Measurements from ENCODE around the gene ZNF460.

The ZNF460 gene

DNA sequence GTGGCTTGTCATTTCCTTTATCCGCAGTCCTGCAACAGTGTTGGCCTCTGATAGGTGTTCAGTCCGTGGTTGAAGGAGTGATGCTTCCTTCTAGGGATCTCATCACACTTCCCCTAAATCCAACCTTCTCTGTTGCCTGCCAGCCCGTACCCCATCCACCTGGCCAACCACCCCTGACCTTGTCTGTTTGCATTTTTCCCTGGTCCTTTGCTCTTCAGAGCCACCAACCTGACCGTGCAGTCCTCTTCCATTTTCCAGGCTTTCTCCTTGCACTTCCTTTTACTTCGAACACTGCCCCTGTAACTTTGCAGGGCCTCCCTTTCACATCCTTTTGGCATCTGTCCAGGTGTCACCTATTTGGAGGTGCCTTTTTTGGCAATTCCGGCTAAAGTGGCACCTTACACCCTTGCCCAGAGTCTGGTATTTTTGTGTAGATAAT is 696 bp downstream of the ZNF460 start:
- peak in 1 of 2 experiments; percentile 18 for DNase-seq

DNA sequence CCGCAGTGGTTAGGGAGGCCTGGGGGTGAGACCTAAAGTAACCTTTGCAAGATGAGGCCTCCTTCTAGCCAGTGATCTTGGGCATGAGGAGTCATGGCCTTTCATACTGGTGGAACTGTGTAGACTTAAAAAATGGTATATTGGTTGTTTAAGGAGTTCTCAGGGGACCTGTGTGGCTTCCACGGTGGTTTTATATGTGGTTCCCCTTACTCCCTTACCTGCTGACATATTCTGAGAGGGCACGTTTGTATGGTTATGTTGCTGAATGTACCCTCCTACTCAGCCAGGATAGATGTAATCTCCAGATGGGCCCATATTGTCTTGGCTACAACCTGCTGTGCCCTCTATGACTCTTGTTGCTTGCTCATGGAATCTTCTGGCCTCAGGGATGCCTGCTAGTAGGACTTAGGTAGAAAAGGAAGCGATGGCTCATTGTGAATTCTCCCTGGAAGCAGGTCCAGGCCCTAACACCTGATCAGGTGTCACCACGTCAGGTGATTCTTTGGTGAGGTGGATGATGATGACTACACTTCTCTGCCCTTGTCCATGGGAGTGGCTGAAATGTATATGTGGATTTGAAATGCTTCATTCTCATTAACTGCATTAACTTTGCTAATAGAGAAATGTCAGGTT is 1.8 kb downstream of the ZNF460 start:
- DNase-seq: no peak

DNA sequence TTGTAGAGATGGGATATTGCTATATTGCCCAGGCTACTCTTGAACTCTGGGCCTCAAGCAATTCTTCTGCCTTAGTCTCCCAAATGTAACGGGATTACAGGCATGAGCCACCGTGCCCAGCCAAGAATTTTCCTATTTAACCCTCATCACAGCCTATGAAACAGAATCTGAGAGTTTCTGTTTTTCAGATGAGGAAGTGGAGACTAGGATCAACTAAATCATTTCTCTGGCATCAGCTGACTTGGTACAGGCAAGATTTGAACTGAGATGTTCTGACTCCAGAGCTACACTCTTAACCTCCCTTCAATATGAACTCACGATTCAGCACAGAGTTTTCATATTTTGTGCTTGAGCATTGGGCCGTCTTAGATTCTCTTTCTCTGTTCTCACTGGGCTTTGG is 8.1 kb downstream of the ZNF460 start:
- DNase-seq: no peak

DNA sequence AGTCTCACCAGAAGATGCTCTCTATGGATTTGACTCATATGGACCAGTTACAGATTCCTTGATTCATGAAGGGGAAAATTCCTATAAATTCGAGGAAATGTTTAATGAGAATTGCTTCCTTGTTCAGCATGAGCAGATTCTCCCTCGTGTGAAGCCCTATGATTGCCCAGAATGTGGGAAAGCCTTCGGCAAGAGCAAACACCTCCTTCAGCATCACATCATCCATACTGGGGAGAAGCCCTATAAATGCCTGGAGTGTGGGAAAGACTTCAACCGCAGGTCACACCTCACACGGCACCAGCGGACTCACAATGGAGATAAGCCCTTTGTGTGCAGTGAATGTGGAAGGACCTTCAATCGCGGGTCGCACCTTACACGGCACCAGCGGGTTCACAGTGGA is 10.7 kb downstream of the ZNF460 start:
- no peak for DNase-seq

DNA sequence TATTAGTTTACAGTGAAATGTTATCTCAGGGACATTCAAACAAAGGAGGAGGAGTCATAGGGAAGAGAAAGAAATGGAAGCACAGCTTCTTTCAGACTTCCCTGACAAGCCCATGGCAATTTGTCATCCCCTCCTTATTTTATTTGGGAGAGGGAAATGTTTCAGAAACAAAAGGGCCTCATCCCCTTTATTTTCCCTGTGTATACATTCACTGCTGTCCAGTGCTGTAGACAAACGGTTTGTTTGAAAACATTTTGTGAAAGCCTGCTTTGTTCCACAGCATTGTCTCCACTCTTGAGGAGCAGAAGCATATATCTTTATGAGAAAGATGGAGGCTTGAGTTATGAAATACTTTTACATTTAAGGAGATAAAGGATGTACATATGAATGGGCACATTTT is 12.3 kb downstream of the ZNF460 start:
- no peak for DNase-seq

DNA sequence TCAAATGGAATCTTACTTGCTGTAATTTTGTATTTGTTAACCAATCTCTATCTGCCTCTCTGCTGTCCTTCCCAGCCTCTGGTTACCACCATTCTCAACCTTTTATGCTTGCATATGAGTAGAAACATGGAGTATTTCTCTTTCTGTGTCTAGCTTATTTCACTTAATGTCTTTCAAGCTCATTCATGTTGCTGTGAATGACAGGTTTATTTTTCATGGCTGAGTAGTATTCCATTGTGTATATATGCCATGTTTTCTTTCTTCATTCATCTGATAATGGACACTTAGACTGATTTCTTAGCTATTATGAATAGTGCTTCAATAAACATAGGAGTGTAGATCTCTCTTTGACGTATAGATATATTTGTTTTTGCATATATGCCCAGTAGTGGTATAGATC is 13.4 kb downstream of the ZNF460 start:
- no peak for DNase-seq

DNA sequence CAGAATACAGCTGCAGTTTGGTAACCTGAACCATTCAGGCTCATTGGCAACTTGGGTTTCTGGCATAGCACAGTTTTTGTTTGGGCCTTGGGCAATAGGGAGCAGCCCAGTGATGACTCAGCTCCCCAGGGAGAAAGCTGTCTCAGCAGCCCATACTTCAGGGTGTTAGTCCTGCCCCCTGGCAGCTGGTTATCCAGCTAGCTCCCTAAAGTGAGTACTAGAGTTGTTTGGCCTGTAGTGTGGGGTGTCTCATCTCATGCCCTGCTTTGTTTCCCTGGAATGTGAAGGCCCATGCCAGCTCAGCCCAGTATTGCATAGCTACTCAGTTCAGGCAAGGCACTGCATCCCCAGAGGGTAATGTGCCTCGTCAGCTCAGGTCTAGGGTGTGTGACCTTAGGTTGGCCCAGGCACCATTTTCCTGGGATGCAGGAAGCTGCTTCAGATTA is 21.8 kb downstream of the ZNF460 start:
- DNase-seq: peak in 1 of 2 experiments; percentile 22

DNA sequence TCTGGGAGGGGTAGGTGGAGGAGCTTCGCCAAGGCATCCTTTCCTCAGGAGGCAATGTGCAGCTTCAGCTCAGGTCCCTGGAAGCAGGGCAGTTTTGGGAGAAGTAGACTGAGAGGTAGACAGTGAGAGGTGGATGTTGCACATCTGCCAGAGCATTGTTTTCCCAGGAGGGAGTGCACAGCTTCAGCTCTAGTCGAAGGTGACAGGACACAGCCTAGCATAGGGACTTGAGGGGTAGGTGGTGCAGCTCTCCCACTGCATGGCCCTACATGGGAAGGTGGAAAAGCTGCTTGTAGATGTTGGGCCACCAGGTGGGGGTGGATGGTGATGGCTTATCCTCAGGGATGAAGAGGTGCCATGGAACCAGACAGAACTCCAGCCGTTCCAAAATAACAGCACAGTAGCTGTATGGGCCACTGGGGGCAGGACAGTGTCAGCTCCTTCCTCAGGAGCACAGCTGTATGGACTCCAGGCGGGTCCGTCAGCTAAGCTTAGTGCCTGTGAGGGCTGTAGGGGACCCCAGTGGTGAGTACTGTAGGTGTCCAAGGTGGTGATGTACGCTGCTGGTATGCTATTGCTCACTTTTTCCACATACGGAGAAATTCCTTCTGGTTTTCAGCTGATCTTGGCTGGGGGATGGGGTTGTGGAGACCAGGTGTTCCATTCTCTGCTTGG is 22.6 kb downstream of the ZNF460 start:
- DNase-seq: no peak

DNA sequence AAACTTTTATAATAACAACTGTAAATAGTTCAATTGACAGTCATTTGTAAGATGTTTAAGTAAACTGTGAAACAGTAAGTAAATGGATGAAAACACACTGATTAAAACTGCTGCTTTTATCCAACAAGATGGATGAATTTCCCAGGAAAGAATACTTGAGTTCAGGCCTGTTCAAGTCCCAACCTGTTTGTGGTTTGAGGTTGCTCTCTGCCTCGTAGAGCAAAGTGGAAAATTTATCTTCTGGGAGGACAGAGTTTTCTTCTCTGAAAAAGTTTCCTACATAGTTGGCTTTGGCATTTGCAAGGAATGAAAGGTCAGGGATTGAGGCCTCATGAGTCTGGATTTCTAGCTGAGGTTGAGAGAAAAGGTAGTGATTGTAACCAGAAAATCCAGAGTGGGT is 24.8 kb downstream of the ZNF460 start:
- no peak for DNase-seq

DNA sequence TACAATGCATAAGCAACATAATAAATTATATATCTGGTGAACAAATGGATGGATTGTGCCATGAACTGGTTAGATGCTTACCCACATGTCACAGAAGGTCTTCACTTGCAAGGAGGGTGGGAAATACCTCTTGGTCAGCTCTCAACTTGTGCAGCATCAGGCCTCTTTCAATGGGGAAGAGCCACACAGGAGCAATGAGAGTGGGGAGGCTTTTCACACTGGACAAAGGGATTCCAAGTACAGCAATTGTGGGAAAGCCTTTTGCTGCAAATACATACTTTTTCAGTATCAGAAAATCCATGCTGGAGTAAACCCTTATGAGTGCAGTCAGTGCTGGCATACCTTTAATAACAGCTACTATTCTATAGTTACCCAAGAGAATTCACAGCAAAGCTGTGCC is 28.2 kb downstream of the ZNF460 start:
- DNase-seq: no peak

DNA sequence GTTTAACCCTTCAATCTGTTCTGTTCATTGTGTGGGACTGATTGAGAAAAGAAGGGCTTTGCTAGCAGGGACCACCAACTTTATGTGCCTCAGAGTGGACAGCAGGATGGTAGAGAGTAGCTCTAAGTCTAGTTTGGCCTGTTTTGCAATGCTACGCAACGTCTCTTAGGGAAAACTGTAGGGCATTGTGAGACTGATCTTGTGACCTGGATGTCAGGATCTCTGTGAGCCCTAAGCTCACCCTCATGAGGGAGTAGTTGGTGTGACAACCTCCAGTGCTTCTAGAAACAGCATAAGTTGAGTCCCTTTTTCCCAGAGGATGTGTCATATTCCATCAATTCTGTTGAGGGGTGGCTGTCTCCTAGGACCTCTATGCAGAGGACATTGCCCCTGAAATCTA is 30.5 kb downstream of the ZNF460 start:
- no peak for DNase-seq

DNA sequence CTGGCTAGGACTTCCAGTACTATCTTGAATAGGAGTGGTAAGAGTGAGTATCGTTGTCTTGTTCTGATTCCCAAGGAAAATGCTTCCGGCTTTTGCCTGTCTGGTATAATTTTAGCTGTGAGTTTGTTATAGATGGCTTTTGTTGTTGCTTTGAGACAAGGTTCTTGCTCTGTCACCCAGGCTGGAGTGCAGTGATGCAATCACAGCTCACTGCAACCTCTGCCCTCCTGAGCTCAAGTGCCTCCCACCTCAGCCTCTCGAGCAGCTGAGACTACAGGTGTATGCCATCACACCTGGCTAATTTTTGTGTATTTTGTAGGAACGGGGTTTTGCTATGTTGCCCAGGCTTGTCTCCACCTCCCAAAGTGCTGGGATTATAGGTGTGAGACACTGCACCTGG is 33.9 kb downstream of the ZNF460 start:
- DNase-seq: no peak

DNA sequence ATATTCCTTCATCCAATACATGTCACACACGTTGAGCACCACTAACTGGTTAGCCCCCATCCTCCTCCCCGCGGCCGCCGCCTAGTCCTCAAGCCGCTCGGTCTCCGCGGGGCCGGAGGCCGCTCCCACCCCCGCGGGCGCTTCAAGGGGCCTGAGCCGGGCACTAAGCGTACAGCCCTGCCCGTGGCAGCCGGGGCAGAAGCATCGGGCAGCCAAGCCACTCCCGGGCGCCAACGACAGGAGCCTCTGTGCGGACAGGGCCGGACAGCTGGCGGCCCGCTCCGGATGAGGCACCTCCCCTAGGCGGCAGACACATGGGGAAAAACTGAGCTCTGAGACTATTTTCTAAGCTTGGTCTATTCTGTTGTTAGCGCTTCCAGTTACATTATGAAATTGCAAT is 37.2 kb downstream of the ZNF460 start:
- DNase-seq: no peak

DNA sequence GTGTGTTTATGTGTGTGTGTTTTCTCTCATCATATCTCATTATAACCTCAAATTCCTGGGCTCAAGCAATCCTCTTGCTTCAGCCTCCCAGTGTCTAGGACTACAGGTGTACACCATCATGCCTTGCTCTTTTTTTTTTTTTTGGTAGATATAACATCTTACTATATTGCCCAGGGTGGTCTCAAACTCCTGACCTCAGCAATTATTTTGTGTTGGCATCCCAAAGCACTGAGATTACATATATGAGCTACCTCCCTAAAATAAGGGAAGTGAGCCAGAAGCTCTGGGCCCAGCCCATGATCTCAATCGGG is 39.5 kb downstream of the ZNF460 start:
- DNase-seq: no peak

DNA sequence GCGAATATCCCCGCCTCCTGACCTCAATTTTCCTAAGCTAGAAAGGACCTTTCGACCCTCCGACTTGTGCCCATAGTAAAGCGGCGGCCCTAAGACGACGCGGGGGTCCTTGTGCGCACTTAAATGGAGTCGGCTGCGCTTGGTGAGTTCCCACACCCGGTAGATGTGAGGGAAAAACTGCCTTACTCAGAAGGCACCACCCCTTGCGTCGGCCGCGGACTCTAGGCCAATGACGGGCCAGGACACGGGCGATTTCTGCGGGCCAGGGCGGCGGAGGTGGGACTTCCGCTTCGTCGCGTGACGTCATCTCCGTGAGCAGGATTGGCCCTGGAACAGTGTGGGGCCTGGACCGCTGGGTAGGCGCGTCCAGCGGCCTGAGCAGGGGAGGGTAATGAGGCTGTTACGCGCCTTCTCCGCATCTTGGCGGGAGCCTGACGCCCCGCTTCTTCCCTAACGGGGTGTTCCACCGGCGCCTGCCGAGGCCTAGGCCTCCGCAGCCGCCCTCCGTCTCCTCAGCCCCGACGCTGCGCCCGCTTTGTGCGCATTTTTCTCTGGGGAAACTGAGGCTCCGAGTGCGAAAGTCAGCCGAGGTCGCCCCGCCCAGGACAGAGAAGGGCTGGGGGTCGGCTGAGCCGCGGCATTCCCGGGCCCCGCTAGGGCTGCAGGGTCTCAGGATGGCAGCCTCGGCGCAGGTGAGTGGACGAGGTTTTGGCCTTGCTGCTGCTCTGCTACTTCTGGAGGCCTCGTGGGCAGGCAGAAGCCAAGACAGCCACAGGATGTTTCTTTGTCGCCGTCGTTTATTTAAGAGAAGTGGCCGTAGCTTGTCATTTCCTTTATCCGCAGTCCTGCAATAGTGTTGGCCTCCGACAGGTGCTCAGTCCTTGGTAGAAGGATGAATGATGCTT is 40.1 kb downstream of the ZNF460 start, which contains the start of gene ZNF543:
Gene ZNF543, plus strand, starts transcription at position 293 of the 905 bp plus-strand sequence. Its CDS starts 382 bp downstream, at position 675.
- DNase-seq: peak; percentile 87

DNA sequence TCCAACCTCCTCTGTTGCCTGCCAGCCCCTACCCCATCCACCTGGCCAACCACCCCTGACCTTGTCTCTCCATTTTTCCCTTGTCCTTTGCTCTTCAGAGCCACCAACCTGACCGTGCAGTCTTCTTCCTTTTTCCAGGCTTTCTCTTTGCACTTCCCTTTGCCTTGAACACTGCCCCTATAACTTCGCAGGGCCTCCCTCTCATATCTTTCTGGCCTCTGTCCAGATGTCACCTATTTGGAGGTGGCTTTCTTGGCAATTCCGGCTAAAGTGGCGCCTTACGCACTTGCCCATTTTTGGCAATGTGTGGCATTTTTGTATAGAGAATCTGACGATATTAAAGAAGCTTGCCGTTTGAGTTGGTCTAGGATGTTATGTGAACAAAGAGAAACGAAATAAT is 40.8 kb downstream of the ZNF460 start:
- DNase-seq: no peak

DNA sequence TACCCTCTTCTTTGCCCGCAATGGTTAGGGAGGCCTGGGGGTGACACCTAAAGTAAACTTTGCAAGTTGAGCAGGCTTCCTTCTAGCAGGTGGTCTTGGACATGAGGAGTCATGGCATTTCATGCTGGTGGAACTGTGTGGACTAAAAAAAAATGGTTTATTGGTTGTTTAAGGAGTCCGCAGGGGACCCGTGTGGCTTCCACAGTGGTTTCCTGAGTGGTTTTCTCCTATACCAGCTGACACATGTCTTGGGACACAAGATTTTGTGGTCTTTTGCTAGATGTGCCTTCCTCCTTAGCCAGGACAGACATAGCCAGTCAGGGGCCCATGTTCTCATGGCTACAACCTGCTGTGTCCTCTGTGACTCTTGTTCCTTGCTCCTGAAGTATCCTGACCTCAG is 41.5 kb downstream of the ZNF460 start:
- DNase-seq: no peak

DNA sequence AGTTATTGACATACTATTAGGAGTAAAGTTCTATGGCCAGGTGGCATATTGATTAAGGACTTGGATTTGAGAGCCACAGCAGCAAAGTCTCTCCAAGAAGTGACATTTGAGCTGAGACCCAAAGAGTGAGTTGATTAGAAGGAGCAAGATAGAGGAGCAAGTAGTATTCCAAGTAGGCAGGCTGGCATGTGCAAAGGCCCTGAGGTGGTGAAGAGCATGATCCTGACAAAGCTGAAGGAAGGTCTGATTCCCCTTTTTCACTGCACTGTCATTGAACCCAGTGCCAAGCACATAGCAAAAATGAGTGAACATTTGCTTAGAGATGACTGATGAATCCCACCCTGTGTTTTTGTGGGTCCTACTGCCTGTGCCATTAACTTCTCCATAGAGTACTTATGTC is 44.7 kb downstream of the ZNF460 start:
- no peak for DNase-seq

DNA sequence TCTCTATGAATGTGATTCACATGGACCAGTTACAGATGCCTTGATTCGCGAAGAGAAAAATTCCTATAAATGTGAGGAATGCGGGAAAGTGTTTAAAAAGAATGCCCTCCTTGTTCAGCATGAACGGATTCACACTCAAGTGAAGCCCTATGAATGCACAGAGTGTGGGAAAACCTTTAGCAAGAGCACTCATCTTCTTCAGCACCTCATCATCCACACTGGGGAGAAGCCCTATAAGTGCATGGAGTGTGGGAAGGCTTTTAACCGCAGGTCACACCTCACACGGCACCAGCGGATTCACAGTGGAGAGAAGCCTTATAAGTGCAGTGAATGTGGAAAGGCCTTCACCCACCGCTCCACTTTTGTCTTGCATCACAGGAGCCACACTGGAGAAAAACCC is 47.7 kb downstream of the ZNF460 start:
- no peak for DNase-seq

DNA sequence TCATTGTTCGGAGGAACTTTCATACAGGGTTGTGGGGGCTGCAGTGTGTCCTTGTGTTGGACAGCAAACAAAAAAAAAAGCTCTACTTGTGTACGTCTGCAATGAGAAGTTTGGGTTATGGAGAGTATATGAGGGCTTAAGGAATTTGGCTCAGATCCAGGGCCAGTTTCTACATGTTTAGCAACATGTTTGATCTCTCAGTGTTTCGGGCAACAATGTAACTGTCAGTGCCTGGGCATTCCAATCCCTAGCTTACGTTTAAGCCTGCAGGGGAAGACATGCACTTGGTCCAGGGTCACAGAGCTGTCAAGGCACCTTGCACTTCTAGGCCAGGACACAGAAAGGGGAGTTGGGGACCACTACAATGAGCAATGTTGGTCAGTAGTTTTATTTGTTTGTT is 53.9 kb downstream of the ZNF460 start:
- DNase-seq: no peak

DNA sequence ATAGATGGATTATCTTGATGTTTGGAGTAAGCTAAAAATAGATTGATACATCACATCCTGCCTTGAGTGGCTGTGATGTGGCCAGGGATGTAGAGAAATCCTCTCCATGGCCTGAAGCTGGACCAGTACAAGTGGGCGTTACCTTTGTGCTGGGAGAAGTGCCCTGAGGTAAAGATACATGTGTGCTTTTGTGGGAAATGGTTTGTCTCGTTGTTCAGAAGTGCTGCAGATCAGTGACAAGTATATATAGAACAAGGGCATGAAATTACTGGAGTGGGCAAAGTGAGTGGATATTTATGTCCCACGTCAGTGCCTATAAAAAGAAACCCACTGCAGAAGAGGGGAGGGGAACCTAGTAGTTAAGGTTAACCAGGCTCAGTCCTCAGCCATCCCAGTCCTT is 58.6 kb downstream of the ZNF460 start:
- no peak for DNase-seq

DNA sequence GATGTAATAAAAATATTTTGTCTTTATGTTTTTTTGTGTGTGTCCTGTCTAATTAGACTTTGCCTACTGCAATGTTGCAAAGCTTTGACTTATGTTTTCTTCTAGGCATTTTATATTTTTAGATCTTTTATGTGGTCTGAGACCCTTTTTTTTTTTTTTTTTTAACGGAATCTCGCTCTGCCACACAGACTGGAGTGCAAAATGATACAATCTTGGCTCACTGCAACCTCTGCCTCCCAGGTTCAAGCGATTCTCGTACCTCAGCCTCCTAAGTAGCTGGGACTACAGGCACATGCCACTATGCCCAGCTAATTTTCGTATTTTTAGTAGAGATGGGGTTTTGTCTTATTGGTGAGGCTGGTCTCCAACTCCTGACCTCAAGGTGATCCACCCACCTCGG is 62.3 kb downstream of the ZNF460 start:
- no peak for DNase-seq

Data from SW 1271 (cell line).